H1 (cell line): ENCODE measurements around the gene IQCF5. TPM values are rescaled to one million over a fixed set of nuclear protein-coding genes. Genes with fewer than 3 reads are reported as not detected.

Source experiments
- CTCF ChIA-PET: fragments of 300-600 bp; sonication (Branson Sonifier 250); formaldehyde crosslinking; loops from one replicate; lab custom pipeline; 2021; ENCODE audit not compliant: partially characterized antibody; lab: Charles Lee
- POLR2A ChIA-PET: fragments of 300-600 bp; sonication (Branson Sonifier 250); formaldehyde crosslinking; loops from one replicate; lab custom pipeline; 2021; ENCODE audit warnings: inconsistent platforms; ENCODE audit not compliant: partially characterized antibody; lab: Charles Lee
- DNase-seq, 2 experiments: peaks; one replicate each; pipeline versions ENCODE4 v3.0.0 to v3.0.0-alpha.2; 2010 to 2022; ENCODE audit warnings: low spot score in 2 of 2, low read depth in 1 of 2, mixed read lengths in 1 of 2
- FAIRE-seq: peaks from 2 replicates; lab custom pipeline; 2011; peaks lifted over from hg19 to GRCh38; lab: Jason Lieb, UNC
- H2AFZ ChIP-seq: 2 replicates; pipeline ENCODE4 v1.8.1; 2012; ENCODE audit warnings: low read length, inconsistent platforms
- H2AK5ac ChIP-seq: 2 replicates; pipeline ENCODE4 v1.6.1; 2013; ENCODE audit warnings: low read depth, low read length
- H2BK120ac ChIP-seq: replicated peaks from 2 replicates; pipeline ENCODE3; 2013; ENCODE audit warnings: low read depth, low read length, inconsistent platforms
- H2BK12ac ChIP-seq: 2 replicates; pipeline ENCODE4 v1.6.1; 2013; ENCODE audit warnings: low read depth, low read length
- H2BK15ac ChIP-seq: 2 replicates; pipeline ENCODE4 v1.6.1; 2013; ENCODE audit warnings: low read length
- H2BK20ac ChIP-seq: 2 replicates; pipeline ENCODE4 v1.6.1; 2013; ENCODE audit warnings: low read length
- H2BK5ac ChIP-seq: 2 replicates; pipeline ENCODE4 v1.6.1; 2013; ENCODE audit warnings: low read depth, low read length
- H3K14ac ChIP-seq: 2 replicates; pipeline ENCODE4 v1.6.1; 2013; ENCODE audit warnings: inconsistent platforms; ENCODE audit not compliant: insufficient read length
- H3K18ac ChIP-seq: 2 replicates; pipeline ENCODE4 v1.6.1; 2013; ENCODE audit warnings: low read length; ENCODE audit errors: extremely low read depth
- H3K23ac ChIP-seq: 2 replicates; pipeline ENCODE4 v1.6.1; 2013; ENCODE audit warnings: inconsistent platforms; ENCODE audit not compliant: insufficient read length
- H3K23me2 ChIP-seq: 2 replicates; pipeline ENCODE4 v1.6.1; 2013; ENCODE audit warnings: low read depth, low read length
- H3K27ac ChIP-seq: 2 replicates; pipeline ENCODE4 v1.6.1; 2011; ENCODE audit warnings: low read depth, low read length, inconsistent platforms
- H3K27me3 ChIP-seq, 4 experiments: replicated peaks in 1 of 4; 1 replicate in 1 of 4; 2 replicates in 3 of 4; pipeline versions ENCODE4 v1.6.1 to v1.8.1; 2011 to 2013; ENCODE audit warnings: low read length in 3 of 4, mild to moderate bottlenecking in 3 of 4, inconsistent platforms in 2 of 4, mixed read lengths in 2 of 4, moderate library complexity in 1 of 4; ENCODE audit not compliant: control insufficient read depth in 3 of 4, insufficient read depth in 3 of 4; ENCODE audit errors: extremely low read depth in 1 of 4
- H3K36me3 ChIP-seq, 4 experiments: 2 replicates each; pipeline versions ENCODE4 v1.6.1 to v1.8.1; 2011 to 2013; ENCODE audit warnings: mild to moderate bottlenecking in 4 of 4, low read length in 3 of 4, moderate library complexity in 2 of 4, control low read depth in 1 of 4, inconsistent platforms in 1 of 4; ENCODE audit not compliant: insufficient read depth in 4 of 4, control insufficient read depth in 2 of 4
- H3K4ac ChIP-seq: replicated peaks from 2 replicates; pipeline ENCODE3; 2013; ENCODE audit warnings: low read length, low read depth, mixed read lengths, inconsistent platforms; ENCODE audit not compliant: insufficient read length
- H3K4me1 ChIP-seq, 4 experiments: replicated peaks in 1 of 4; 1 replicate in 1 of 4; 2 replicates in 3 of 4; pipeline versions ENCODE4 v1.6.1 to v1.8.1; 2011 to 2013; ENCODE audit warnings: low read length in 3 of 4, inconsistent platforms in 2 of 4, mixed read lengths in 1 of 4; ENCODE audit not compliant: insufficient read depth in 4 of 4, control insufficient read depth in 3 of 4
- H3K4me2 ChIP-seq, 2 experiments: 2 replicates each; pipeline versions ENCODE4 v1.6.1 to v1.8.1; 2011 to 2013; ENCODE audit warnings: low read depth in 2 of 2, low read length in 2 of 2, control low read depth in 1 of 2, inconsistent platforms in 1 of 2, mild to moderate bottlenecking in 1 of 2; ENCODE audit not compliant: insufficient read depth in 1 of 2
- H3K4me3 ChIP-seq, 4 experiments: fragments of 200-600, 300-600 bp in 1 of 4; sonication (generic), shearing (Covaris generic), sonication (Bioruptor Twin) in 1 of 4; 2 replicates each; pipeline versions ENCODE4 v1.5.1 to v1.8.1; 2011 to 2016; ENCODE audit warnings: low read length in 4 of 4, low read depth in 3 of 4, control low read depth in 2 of 4, inconsistent platforms in 2 of 4, mild to moderate bottlenecking in 2 of 4, mixed read lengths in 1 of 4, moderate library complexity in 1 of 4; ENCODE audit not compliant: insufficient read depth in 2 of 4; ENCODE audit errors: extremely low read depth in 1 of 4
- H3K56ac ChIP-seq: replicated peaks from 2 replicates; pipeline ENCODE3; 2013; ENCODE audit warnings: low read depth, mild to moderate bottlenecking, mixed read lengths, low read length, inconsistent platforms; ENCODE audit not compliant: insufficient read length
- H3K79me1 ChIP-seq: 2 replicates; pipeline ENCODE4 v1.6.1; 2013; ENCODE audit warnings: low read depth, low read length, control low read depth
- H3K79me2 ChIP-seq, 2 experiments: 2 replicates each; pipeline versions ENCODE4 v1.6.1 to v1.8.1; 2012 to 2013; ENCODE audit warnings: low read length in 2 of 2, mild to moderate bottlenecking in 2 of 2, inconsistent platforms in 1 of 2; ENCODE audit not compliant: insufficient read depth in 2 of 2, control insufficient read depth in 1 of 2
- H3K9ac ChIP-seq, 4 experiments: replicated peaks in 1 of 4; 1 replicate in 1 of 4; 2 replicates in 3 of 4; pipeline versions ENCODE4 v1.6.1 to v1.8.1; 2011 to 2013; ENCODE audit warnings: low read depth in 3 of 4, low read length in 3 of 4, control low read depth in 2 of 4, mild to moderate bottlenecking in 2 of 4, moderate library complexity in 2 of 4, inconsistent platforms in 1 of 4; ENCODE audit errors: extremely low read depth in 1 of 4
- H3K9me3 ChIP-seq, 2 experiments: 2 replicates each; pipeline versions ENCODE4 v1.6.1 to v1.8.1; 2012 to 2013; ENCODE audit warnings: mild to moderate bottlenecking in 2 of 2, moderate library complexity in 2 of 2, control low read depth in 1 of 2, inconsistent platforms in 1 of 2, low read depth in 1 of 2, low read length in 1 of 2, mixed read lengths in 1 of 2; ENCODE audit not compliant: insufficient read depth in 2 of 2
- H4K20me1 ChIP-seq, 2 experiments: replicated peaks in 1 of 2; 2 replicates each; pipeline versions ENCODE3 to v1.8.1; 2011 to 2013; ENCODE audit warnings: inconsistent platforms in 2 of 2, low read length in 2 of 2, mild to moderate bottlenecking in 1 of 2; ENCODE audit not compliant: insufficient read depth in 2 of 2, control insufficient read depth in 1 of 2
- H4K5ac ChIP-seq: 2 replicates; pipeline ENCODE4 v1.6.1; 2013; ENCODE audit warnings: low read length, low read depth, mixed read lengths, inconsistent platforms; ENCODE audit not compliant: insufficient read length
- H4K8ac ChIP-seq: 2 replicates; pipeline ENCODE4 v1.8.0; 2013; ENCODE audit warnings: mild to moderate bottlenecking, moderate library complexity, low read length, inconsistent platforms; ENCODE audit not compliant: insufficient read depth; ENCODE audit errors: extremely low read depth
- H4K91ac ChIP-seq: replicated peaks from 2 replicates; pipeline ENCODE3; 2013; ENCODE audit warnings: low read length, mixed read lengths, inconsistent platforms; ENCODE audit not compliant: insufficient read length
- ASH2L ChIP-seq: fragments of 200-600, 300-600 bp; sonication (generic); IDR thresholded peaks from one replicate; pipeline ENCODE4 v1.7.1; 2017; ENCODE audit warnings: low read length
- ATF2 ChIP-seq: IDR thresholded peaks from 2 replicates; pipeline ENCODE4 v1.6.1; 2012; ENCODE audit warnings: low read length, inconsistent platforms
- BCL11A ChIP-seq, 2 experiments: IDR thresholded peaks; one replicate each; pipeline ENCODE4 v1.6.1; 2011; ENCODE audit warnings: low read depth in 2 of 2, low read length in 2 of 2, mild to moderate bottlenecking in 2 of 2
- CHD1 ChIP-seq: IDR thresholded peaks from 2 replicates; pipeline ENCODE4 v1.6.1; 2012; ENCODE audit warnings: low read depth, low read length, improper control_type of control experiment
- CTBP2 ChIP-seq: IDR thresholded peaks from 2 replicates; pipeline ENCODE4 v1.7.0; 2011; ENCODE audit warnings: borderline replicate concordance, mild to moderate bottlenecking, moderate library complexity, mixed read lengths, low read length; ENCODE audit not compliant: insufficient read depth, insufficient read length
- EGR1 ChIP-seq: IDR thresholded peaks from 2 replicates; pipeline ENCODE4 v1.6.1; 2011; ENCODE audit warnings: low read depth, low read length, borderline replicate concordance
- HDAC6 ChIP-seq: IDR thresholded peaks from one replicate; pipeline ENCODE4 v1.7.1; 2012; ENCODE audit warnings: low read depth, mild to moderate bottlenecking, inconsistent platforms, low read length, moderate library complexity
- KDM1A ChIP-seq: fragments of 200-600, 300-600 bp; sonication (generic); IDR thresholded peaks from 2 replicates; pipeline ENCODE4 v1.7.1; 2016; ENCODE audit warnings: mild to moderate bottlenecking, low read length, borderline replicate concordance
- MAFK ChIP-seq: IDR thresholded peaks from 2 replicates; pipeline ENCODE4 v1.6.1; 2012; ENCODE audit warnings: low read depth, mild to moderate bottlenecking, improper control_type of control experiment, low read length
- POU5F1 ChIP-seq: IDR thresholded peaks from 2 replicates; pipeline ENCODE4 v1.6.1; 2011; ENCODE audit warnings: low read depth, mild to moderate bottlenecking, low read length, moderate library complexity
- WGBS, 2 experiments: shearing (Covaris generic) in 1 of 2; methylation state at CpG; one replicate each; pipeline versions ENCODE4 v1.1.6 to v1.1.7; 2013 to 2015; ENCODE audit warnings: low lambda C conversion rate in 2 of 2, mixed read lengths in 2 of 2, inconsistent platforms in 1 of 2, low coverage in 1 of 2, missing lambda C conversion rate in 1 of 2; ENCODE audit not compliant: insufficient replicate concordance in 2 of 2, insufficient coverage in 1 of 2, insufficient read length in 1 of 2; ENCODE audit errors: extremely low coverage in 1 of 2, missing lambda C conversion rate in 1 of 2; 5-methylcytosine and 5-hydroxymethylcytosine counted together
- polyA plus RNA-seq, 7 experiments: library from polyadenylated mRNA; depleted of rRNA in 3 of 7; stranded (reverse) in 5 of 7; unstranded in 2 of 7; fragments of >200 nt in 5 of 7; fragments of 200-250 nt in 2 of 7; gene quantifications; 1 replicate in 5 of 7; 2 replicates in 1 of 7; 4 replicates in 1 of 7; pipeline versions ENCODE4 v1.2.1 to v1.2.3, GENCODE V29; 2011 to 2013; ENCODE audit warnings: missing spikeins in 2 of 7, mixed read lengths in 2 of 7
- total RNA-seq: library from RNA; stranded (reverse); fragmentation: NEBNext Ultra II Directional; extraction: Animal tissue kit (Norgen Biotek cat#: 25700); gene quantifications from 2 replicates; pipeline ENCODE4 v1.2.1, GENCODE V29; 2021
- TF ChIP-seq, protein P1 (sequence below): IDR thresholded peaks from 2 replicates; pipeline ENCODE4 v1.6.1; 2012; ENCODE audit warnings: inconsistent platforms

The IQCF5 gene
- total and polyA plus RNA-seq, 2 of the 8 experiments (the other 6 are each of a cell fraction or from before 2014, with no cell fraction given), result not detected

GRCh38 chr3:51888463-51889105, 13.2 kb upstream of the IQCF5 start:
- Histone ChIP-seq H3K4me3 (no peak overlapping the region), H4K5ac (no peak overlapping the region), H2AK5ac (no peak overlapping the region), H3K27me3 (no peaks in the 10 kb centered on the region; a peak in 1 of 7 replicates), H3K9me3 (peaks cover 0 to 2% of the 10 kb centered on the region in 2 experiments; a peak in 1 of 4 replicates), H4K20me1 (no peaks in the 10 kb centered on the region), H3K36me3 (no peaks in the 10 kb centered on the region), H2BK120ac (no peak overlapping the region), H3K4ac (no peak overlapping the region), H3K56ac (no peak overlapping the region), H2BK20ac (no peak overlapping the region), H3K79me2 (no peaks in the 10 kb centered on the region), H2BK12ac (no peak overlapping the region), H2AFZ (no peak overlapping the region), H3K27ac (no peak overlapping the region), H4K8ac (no peak overlapping the region), H3K18ac (no peak overlapping the region), H3K14ac (no peak overlapping the region), H3K79me1 (no peaks in the 10 kb centered on the region), H2BK5ac (no peak overlapping the region), H2BK15ac (no peak overlapping the region), H4K91ac (no peak overlapping the region), H3K4me1 (no peaks in the 10 kb centered on the region), H3K9ac (no peak overlapping the region), H3K23me2 (no peaks in the 10 kb centered on the region), H3K4me2 (no peak overlapping the region), H3K23ac (no peak overlapping the region)
- WGBS, 2 experiments, result 91% methylated on average over 12 of the region's 12 CpGs; no CpG with 5 or more reads in 1 of the 2 experiments
- CTCF ChIA-PET, result interaction anchor here (0.7 kb wide), 1 partner anchor 9 kb away, joined by 3 read pairs; no protein-coding TSS in a partner anchor
- FAIRE-seq, result no peak
- no peak for DNase-seq
- POLR2A ChIA-PET, result no interaction called here
- no peak for TF ChIP-seq MAFK
- TF ChIP-seq CHD1, result no peak
- no peak for TF ChIP-seq HDAC6
- no peak for TF ChIP-seq EGR1
- TF ChIP-seq ASH2L, result no peak
- no peak for TF ChIP-seq CTBP2
- no peak for TF ChIP-seq KDM1A
- no peak for TF ChIP-seq ATF2
- TF ChIP-seq BCL11A (IDR thresholded peaks at IDR 0.05; ENCODE audit: low read depth in 2 of 2, low read length in 2 of 2), result no peak
- no peak for TF ChIP-seq POU5F1
- TF ChIP-seq, protein P1, sequence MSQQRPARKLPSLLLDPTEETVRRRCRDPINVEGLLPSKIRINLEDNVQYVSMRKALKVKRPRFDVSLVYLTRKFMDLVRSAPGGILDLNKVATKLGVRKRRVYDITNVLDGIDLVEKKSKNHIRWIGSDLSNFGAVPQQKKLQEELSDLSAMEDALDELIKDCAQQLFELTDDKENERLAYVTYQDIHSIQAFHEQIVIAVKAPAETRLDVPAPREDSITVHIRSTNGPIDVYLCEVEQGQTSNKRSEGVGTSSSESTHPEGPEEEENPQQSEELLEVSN, result no peak
